H1 (cell line): ENCODE data around the gene ANGPTL8. TPM values are rescaled to one million over a fixed set of nuclear protein-coding genes. Genes with fewer than 3 reads are reported as not detected.

Experiments used
- CTCF ChIA-PET: fragments of 300-600 bp; sonication (Branson Sonifier 250); formaldehyde crosslinking; loops from one replicate; lab custom pipeline; 2021; ENCODE audit not compliant: partially characterized antibody; lab: Charles Lee
- POLR2A ChIA-PET: fragments of 300-600 bp; sonication (Branson Sonifier 250); formaldehyde crosslinking; loops from one replicate; lab custom pipeline; 2021; ENCODE audit warnings: inconsistent platforms; ENCODE audit not compliant: partially characterized antibody; lab: Charles Lee
- DNase-seq, 2 experiments: peaks; one replicate each; pipeline versions ENCODE4 v3.0.0 to v3.0.0-alpha.2; 2010 to 2022; ENCODE audit warnings: low spot score in 2 of 2, low read depth in 1 of 2, mixed read lengths in 1 of 2
- FAIRE-seq: peaks from 2 replicates; lab custom pipeline; 2011; peaks lifted over from hg19 to GRCh38; lab: Jason Lieb, UNC
- H2AFZ ChIP-seq: 2 replicates; pipeline ENCODE4 v1.8.1; 2012; ENCODE audit warnings: low read length, inconsistent platforms
- H2AK5ac ChIP-seq: 2 replicates; pipeline ENCODE4 v1.6.1; 2013; ENCODE audit warnings: low read depth, low read length
- H2BK120ac ChIP-seq: replicated peaks from 2 replicates; pipeline ENCODE3; 2013; ENCODE audit warnings: low read depth, low read length, inconsistent platforms
- H2BK12ac ChIP-seq: 2 replicates; pipeline ENCODE4 v1.6.1; 2013; ENCODE audit warnings: low read depth, low read length
- H2BK15ac ChIP-seq: 2 replicates; pipeline ENCODE4 v1.6.1; 2013; ENCODE audit warnings: low read length
- H2BK20ac ChIP-seq: 2 replicates; pipeline ENCODE4 v1.6.1; 2013; ENCODE audit warnings: low read length
- H2BK5ac ChIP-seq: 2 replicates; pipeline ENCODE4 v1.6.1; 2013; ENCODE audit warnings: low read depth, low read length
- H3K14ac ChIP-seq: 2 replicates; pipeline ENCODE4 v1.6.1; 2013; ENCODE audit warnings: inconsistent platforms; ENCODE audit not compliant: insufficient read length
- H3K18ac ChIP-seq: 2 replicates; pipeline ENCODE4 v1.6.1; 2013; ENCODE audit warnings: low read length; ENCODE audit errors: extremely low read depth
- H3K23ac ChIP-seq: 2 replicates; pipeline ENCODE4 v1.6.1; 2013; ENCODE audit warnings: inconsistent platforms; ENCODE audit not compliant: insufficient read length
- H3K23me2 ChIP-seq: 2 replicates; pipeline ENCODE4 v1.6.1; 2013; ENCODE audit warnings: low read depth, low read length
- H3K27ac ChIP-seq: 2 replicates; pipeline ENCODE4 v1.6.1; 2011; ENCODE audit warnings: low read depth, low read length, inconsistent platforms
- H3K27me3 ChIP-seq, 4 experiments: replicated peaks in 1 of 4; 1 replicate in 1 of 4; 2 replicates in 3 of 4; pipeline versions ENCODE4 v1.6.1 to v1.8.1; 2011 to 2013; ENCODE audit warnings: low read length in 3 of 4, mild to moderate bottlenecking in 3 of 4, inconsistent platforms in 2 of 4, mixed read lengths in 2 of 4, moderate library complexity in 1 of 4; ENCODE audit not compliant: control insufficient read depth in 3 of 4, insufficient read depth in 3 of 4; ENCODE audit errors: extremely low read depth in 1 of 4
- H3K36me3 ChIP-seq, 4 experiments: 2 replicates each; pipeline versions ENCODE4 v1.6.1 to v1.8.1; 2011 to 2013; ENCODE audit warnings: mild to moderate bottlenecking in 4 of 4, low read length in 3 of 4, moderate library complexity in 2 of 4, control low read depth in 1 of 4, inconsistent platforms in 1 of 4; ENCODE audit not compliant: insufficient read depth in 4 of 4, control insufficient read depth in 2 of 4
- H3K4ac ChIP-seq: replicated peaks from 2 replicates; pipeline ENCODE3; 2013; ENCODE audit warnings: low read length, low read depth, mixed read lengths, inconsistent platforms; ENCODE audit not compliant: insufficient read length
- H3K4me1 ChIP-seq, 4 experiments: replicated peaks in 1 of 4; 1 replicate in 1 of 4; 2 replicates in 3 of 4; pipeline versions ENCODE4 v1.6.1 to v1.8.1; 2011 to 2013; ENCODE audit warnings: low read length in 3 of 4, inconsistent platforms in 2 of 4, mixed read lengths in 1 of 4; ENCODE audit not compliant: insufficient read depth in 4 of 4, control insufficient read depth in 3 of 4
- H3K4me2 ChIP-seq, 2 experiments: 2 replicates each; pipeline versions ENCODE4 v1.6.1 to v1.8.1; 2011 to 2013; ENCODE audit warnings: low read depth in 2 of 2, low read length in 2 of 2, control low read depth in 1 of 2, inconsistent platforms in 1 of 2, mild to moderate bottlenecking in 1 of 2; ENCODE audit not compliant: insufficient read depth in 1 of 2
- H3K4me3 ChIP-seq, 4 experiments: fragments of 200-600, 300-600 bp in 1 of 4; sonication (generic), shearing (Covaris generic), sonication (Bioruptor Twin) in 1 of 4; 2 replicates each; pipeline versions ENCODE4 v1.5.1 to v1.8.1; 2011 to 2016; ENCODE audit warnings: low read length in 4 of 4, low read depth in 3 of 4, control low read depth in 2 of 4, inconsistent platforms in 2 of 4, mild to moderate bottlenecking in 2 of 4, mixed read lengths in 1 of 4, moderate library complexity in 1 of 4; ENCODE audit not compliant: insufficient read depth in 2 of 4; ENCODE audit errors: extremely low read depth in 1 of 4
- H3K56ac ChIP-seq: replicated peaks from 2 replicates; pipeline ENCODE3; 2013; ENCODE audit warnings: low read depth, mild to moderate bottlenecking, mixed read lengths, low read length, inconsistent platforms; ENCODE audit not compliant: insufficient read length
- H3K79me1 ChIP-seq: 2 replicates; pipeline ENCODE4 v1.6.1; 2013; ENCODE audit warnings: low read depth, low read length, control low read depth
- H3K79me2 ChIP-seq, 2 experiments: 2 replicates each; pipeline versions ENCODE4 v1.6.1 to v1.8.1; 2012 to 2013; ENCODE audit warnings: low read length in 2 of 2, mild to moderate bottlenecking in 2 of 2, inconsistent platforms in 1 of 2; ENCODE audit not compliant: insufficient read depth in 2 of 2, control insufficient read depth in 1 of 2
- H3K9ac ChIP-seq, 4 experiments: replicated peaks in 1 of 4; 1 replicate in 1 of 4; 2 replicates in 3 of 4; pipeline versions ENCODE4 v1.6.1 to v1.8.1; 2011 to 2013; ENCODE audit warnings: low read depth in 3 of 4, low read length in 3 of 4, control low read depth in 2 of 4, mild to moderate bottlenecking in 2 of 4, moderate library complexity in 2 of 4, inconsistent platforms in 1 of 4; ENCODE audit errors: extremely low read depth in 1 of 4
- H3K9me3 ChIP-seq, 2 experiments: 2 replicates each; pipeline versions ENCODE4 v1.6.1 to v1.8.1; 2012 to 2013; ENCODE audit warnings: mild to moderate bottlenecking in 2 of 2, moderate library complexity in 2 of 2, control low read depth in 1 of 2, inconsistent platforms in 1 of 2, low read depth in 1 of 2, low read length in 1 of 2, mixed read lengths in 1 of 2; ENCODE audit not compliant: insufficient read depth in 2 of 2
- H4K20me1 ChIP-seq, 2 experiments: replicated peaks in 1 of 2; 2 replicates each; pipeline versions ENCODE3 to v1.8.1; 2011 to 2013; ENCODE audit warnings: inconsistent platforms in 2 of 2, low read length in 2 of 2, mild to moderate bottlenecking in 1 of 2; ENCODE audit not compliant: insufficient read depth in 2 of 2, control insufficient read depth in 1 of 2
- H4K5ac ChIP-seq: 2 replicates; pipeline ENCODE4 v1.6.1; 2013; ENCODE audit warnings: low read length, low read depth, mixed read lengths, inconsistent platforms; ENCODE audit not compliant: insufficient read length
- H4K8ac ChIP-seq: 2 replicates; pipeline ENCODE4 v1.8.0; 2013; ENCODE audit warnings: mild to moderate bottlenecking, moderate library complexity, low read length, inconsistent platforms; ENCODE audit not compliant: insufficient read depth; ENCODE audit errors: extremely low read depth
- H4K91ac ChIP-seq: replicated peaks from 2 replicates; pipeline ENCODE3; 2013; ENCODE audit warnings: low read length, mixed read lengths, inconsistent platforms; ENCODE audit not compliant: insufficient read length
- BACH1 ChIP-seq: IDR thresholded peaks from 2 replicates; pipeline ENCODE4 v1.6.1; 2012; ENCODE audit warnings: low read length, improper control_type of control experiment
- BRCA1 ChIP-seq: IDR thresholded peaks from 2 replicates; pipeline ENCODE4 v1.6.1; 2012; ENCODE audit warnings: low read depth, low read length, improper control_type of control experiment
- CHD1 ChIP-seq: IDR thresholded peaks from 2 replicates; pipeline ENCODE4 v1.6.1; 2012; ENCODE audit warnings: low read depth, low read length, improper control_type of control experiment
- CREB1 ChIP-seq: IDR thresholded peaks from 2 replicates; pipeline ENCODE4 v1.6.1; 2012; ENCODE audit warnings: inconsistent platforms
- CTCF ChIP-seq, 3 experiments: IDR thresholded peaks; 1 replicate in 2 of 3; 2 replicates in 1 of 3; pipeline versions ENCODE4 v1.5.1 to v1.6.1; 2011; ENCODE audit warnings: low read length in 3 of 3, mild to moderate bottlenecking in 3 of 3, inconsistent platforms in 2 of 3, low read depth in 1 of 3, moderate library complexity in 1 of 3; ENCODE audit not compliant: insufficient read depth in 1 of 3; ENCODE audit errors: control extremely low read depth in 1 of 3
- EP300 ChIP-seq, 2 experiments: IDR thresholded peaks; 1 replicate in 1 of 2; 2 replicates in 1 of 2; pipeline ENCODE4 v1.6.1; 2011 to 2012; ENCODE audit warnings: low read depth in 2 of 2, low read length in 2 of 2, mild to moderate bottlenecking in 2 of 2, borderline replicate concordance in 1 of 2, inconsistent platforms in 1 of 2, moderate library complexity in 1 of 2
- EZH2 ChIP-seq: fragments of 200-600 bp; sonication (generic); IDR thresholded peaks from 2 replicates; pipeline ENCODE4 v1.7.1; 2012; ENCODE audit warnings: low read depth, mild to moderate bottlenecking, moderate library complexity, low read length, inconsistent platforms; ENCODE audit not compliant: severe bottlenecking
- HDAC6 ChIP-seq: IDR thresholded peaks from one replicate; pipeline ENCODE4 v1.7.1; 2012; ENCODE audit warnings: low read depth, mild to moderate bottlenecking, inconsistent platforms, low read length, moderate library complexity
- RAD21 ChIP-seq, 2 experiments: IDR thresholded peaks in 1 of 2; conservative IDR thresholded peaks in 1 of 2; 2 replicates each; pipeline ENCODE4 v1.6.1; 2011; ENCODE audit warnings: low read depth in 2 of 2, low read length in 2 of 2, improper control_type of control experiment in 1 of 2, inconsistent platforms in 1 of 2, mild to moderate bottlenecking in 1 of 2, moderate library complexity in 1 of 2
- SP2 ChIP-seq: IDR thresholded peaks from 2 replicates; pipeline ENCODE4 v1.6.1; 2012; ENCODE audit warnings: mild to moderate bottlenecking, low read length, inconsistent platforms
- SP4 ChIP-seq: IDR thresholded peaks from 2 replicates; pipeline ENCODE4 v1.6.1; 2012; ENCODE audit warnings: low read length, inconsistent platforms
- SRF ChIP-seq: IDR thresholded peaks from 2 replicates; pipeline ENCODE4 v1.6.1; 2011; ENCODE audit warnings: mild to moderate bottlenecking, low read depth, low read length, moderate library complexity
- WGBS, 2 experiments: shearing (Covaris generic) in 1 of 2; methylation state at CpG; one replicate each; pipeline versions ENCODE4 v1.1.6 to v1.1.7; 2013 to 2015; ENCODE audit warnings: low lambda C conversion rate in 2 of 2, mixed read lengths in 2 of 2, inconsistent platforms in 1 of 2, low coverage in 1 of 2, missing lambda C conversion rate in 1 of 2; ENCODE audit not compliant: insufficient replicate concordance in 2 of 2, insufficient coverage in 1 of 2, insufficient read length in 1 of 2; ENCODE audit errors: extremely low coverage in 1 of 2, missing lambda C conversion rate in 1 of 2; 5-methylcytosine and 5-hydroxymethylcytosine counted together
- polyA plus RNA-seq, 7 experiments: library from polyadenylated mRNA; depleted of rRNA in 3 of 7; stranded (reverse) in 5 of 7; unstranded in 2 of 7; fragments of >200 nt in 5 of 7; fragments of 200-250 nt in 2 of 7; gene quantifications; 1 replicate in 5 of 7; 2 replicates in 1 of 7; 4 replicates in 1 of 7; pipeline versions ENCODE4 v1.2.1 to v1.2.3, GENCODE V29; 2011 to 2013; ENCODE audit warnings: missing spikeins in 2 of 7, mixed read lengths in 2 of 7
- total RNA-seq: library from RNA; stranded (reverse); fragmentation: NEBNext Ultra II Directional; extraction: Animal tissue kit (Norgen Biotek cat#: 25700); gene quantifications from 2 replicates; pipeline ENCODE4 v1.2.1, GENCODE V29; 2021

Gene ANGPTL8
- total and polyA plus RNA-seq, 2 of the 8 experiments (the other 6 are each of a cell fraction or from before 2014, with no cell fraction given), result not detected

- TF ChIP-seq SP4 (no peak), CTCF (IDR thresholded peaks at IDR 0.05; ENCODE audit: control extremely low read depth in 1 of 3, insufficient read depth in 1 of 3, low read depth in 1 of 3, low read length in 3 of 3) (peak in 2 of 3 experiments; percentile 8 to 26; a peak in 2 of 4 replicates), HDAC6 (no peak), SRF (no peak), EP300 (IDR thresholded peaks at IDR 0.05; ENCODE audit: borderline replicate concordance in 1 of 2, low read depth in 2 of 2, low read length in 2 of 2) (no peak), BRCA1 (no peak), CHD1 (no peak), RAD21 (IDR thresholded peaks at IDR 0.05 in 1 of 2, conservative IDR thresholded peaks at IDR 0.05 in 1 of 2; ENCODE audit: low read depth in 2 of 2, low read length in 2 of 2) (peak in 1 of 2 experiments; percentile 5; a peak in 1 of 4 replicates), CREB1 (no peak), SP2 (no peak), EZH2 (no peak), BACH1 (no peak)
- no peak for FAIRE-seq
- Histone ChIP-seq H4K20me1 (no peaks in the 10 kb centered on the region), H2BK20ac (no peak overlapping the region), H3K4me2 (no peak overlapping the region), H3K4me3 (no peak overlapping the region), H3K14ac (no peak overlapping the region), H3K4me1 (no peaks in the 10 kb centered on the region), H3K56ac (no peak overlapping the region), H3K23ac (no peak overlapping the region), H3K18ac (no peak overlapping the region), H3K27ac (no peak overlapping the region), H3K27me3 (no peaks in the 10 kb centered on the region), H4K5ac (no peak overlapping the region), H2AFZ (no peak overlapping the region), H3K23me2 (no peaks in the 10 kb centered on the region; the same call in 1 of the 2 replicates), H3K36me3 (no peaks in the 10 kb centered on the region), H2AK5ac (no peak overlapping the region), H2BK120ac (no peak overlapping the region), H3K9ac (no peak overlapping the region), H3K9me3 (no peaks in the 10 kb centered on the region), H2BK15ac (no peak overlapping the region), H3K79me1 (no peaks in the 10 kb centered on the region), H2BK12ac (no peak overlapping the region), H2BK5ac (no peak overlapping the region), H3K4ac (no peak overlapping the region), H4K91ac (no peak overlapping the region), H3K79me2 (no peaks in the 10 kb centered on the region), H4K8ac (no peak overlapping the region)
- POLR2A ChIA-PET, result no interaction called here
- CTCF ChIA-PET, result interaction anchor here (0.5 to 1.0 kb wide), 3 partner anchors 16 to 108 kb away, joined by 3 read pairs; no protein-coding TSS in a partner anchor
- WGBS, 2 experiments, result 93% methylated on average over 7 of the region's 7 CpGs; no CpG with 5 or more reads in 1 of the 2 experiments
- DNase-seq, result no peak
Observed at GRCh38 chr19:11288349-11288748, 48.9 kb downstream of the ANGPTL8 start.
